ENCODE data around the gene PACSIN1.

Gene PACSIN1

GRCh38 chr6:34563513-34563870 is 97.6 kb downstream of the PACSIN1 start:
- H4K8ac ChIP-seq (ENCODE audit: low read depth, low read length): no peak overlapping the region
- no peaks in the 10 kb centered on the region for H3K36me3 ChIP-seq (ENCODE audit: control insufficient read depth in 1 of 2, insufficient read depth in 2 of 2, low read length in 2 of 2)
- no peak overlapping the region for H3K4ac ChIP-seq (ENCODE audit: low read depth, low read length)
- H3K4me1 ChIP-seq (ENCODE audit: control insufficient read depth in 1 of 2, insufficient read depth in 2 of 2, low read length in 2 of 2): peaks cover 0 to 4% of the 10 kb centered on the region in 2 experiments
- H4K91ac ChIP-seq (ENCODE audit: low read depth, low read length): no peak overlapping the region
- no peak overlapping the region for H2BK120ac ChIP-seq (ENCODE audit: insufficient read depth, low read length, poor library complexity)
- WGBS (ENCODE audit: extremely low coverage, insufficient coverage, insufficient read length): no CpG with 5 or more reads among the region's 7 CpGs
- no peak overlapping the region for H3K27ac ChIP-seq (ENCODE audit: low read depth, low read length)
- no peak overlapping the region for H3K23ac ChIP-seq (ENCODE audit: low read length)
- no peak overlapping the region for H3K14ac ChIP-seq (ENCODE audit: low read length)
- H2AK5ac ChIP-seq (ENCODE audit: low read length): no peak overlapping the region
- H3K4me2 ChIP-seq (ENCODE audit: low read length): no peak overlapping the region
- H3K9ac ChIP-seq (ENCODE audit: low read length): no peak overlapping the region
- H2BK5ac ChIP-seq (ENCODE audit: low read depth, low read length, poor library complexity): no peak overlapping the region
- no peaks in the 10 kb centered on the region for H3K79me2 ChIP-seq (ENCODE audit: control insufficient read depth, insufficient read depth, low read length, poor library complexity)
- H3K9me3 ChIP-seq (ENCODE audit: insufficient read depth, low read depth, low read length): peaks cover 2% of the 10 kb centered on the region
- DNase-seq: no peak
- H3K79me1 ChIP-seq (ENCODE audit: low read length): peaks cover 2% of the 10 kb centered on the region
- no peak overlapping the region for H4K12ac ChIP-seq (ENCODE audit: low read depth, low read length)
- no peak overlapping the region for H3K18ac ChIP-seq (ENCODE audit: low read length)
- no peak overlapping the region for H2BK12ac ChIP-seq (ENCODE audit: low read length)
- H3K4me3 ChIP-seq (ENCODE audit: low read depth, low read length): no peak overlapping the region
- H3K27me3 ChIP-seq (ENCODE audit: insufficient read depth, low read length): no peaks in the 10 kb centered on the region
- no peak overlapping the region for H2AFZ ChIP-seq (ENCODE audit: insufficient read depth, low read length, poor library complexity)

GRCh38 chr6:34564181-34564580 is 98.3 kb downstream of the PACSIN1 start:
- peaks cover 2% of the 10 kb centered on the region for H3K79me1 ChIP-seq (ENCODE audit: low read length)
- H3K4me3 ChIP-seq (ENCODE audit: low read depth, low read length): no peak overlapping the region
- no peak for DNase-seq

GRCh38 chr6:34565722-34566137 is 99.9 kb downstream of the PACSIN1 start:
- Histone ChIP-seq H3K79me1 (ENCODE audit: low read length) (peaks cover 2% of the 10 kb centered on the region), H3K14ac (ENCODE audit: low read length) (no peak overlapping the region), H3K27ac (ENCODE audit: low read depth, low read length) (no peak overlapping the region), H3K27me3 (ENCODE audit: insufficient read depth, low read length) (no peaks in the 10 kb centered on the region), H2BK12ac (ENCODE audit: low read length) (no peak overlapping the region), H3K4me3 (ENCODE audit: low read depth, low read length) (no peak overlapping the region), H3K36me3 (ENCODE audit: control insufficient read depth in 1 of 2, insufficient read depth in 2 of 2, low read length in 2 of 2) (no peaks in the 10 kb centered on the region), H2BK5ac (ENCODE audit: low read depth, low read length, poor library complexity) (no peak overlapping the region), H3K4me1 (ENCODE audit: control insufficient read depth in 1 of 2, insufficient read depth in 2 of 2, low read length in 2 of 2) (peaks cover 0 to 4% of the 10 kb centered on the region in 2 experiments), H2BK120ac (ENCODE audit: insufficient read depth, low read length, poor library complexity) (no peak overlapping the region), H3K9me3 (ENCODE audit: insufficient read depth, low read depth, low read length) (peaks cover 2% of the 10 kb centered on the region), H3K4me2 (ENCODE audit: low read length) (no peak overlapping the region), H2AK5ac (ENCODE audit: low read length) (no peak overlapping the region), H4K91ac (ENCODE audit: low read depth, low read length) (no peak overlapping the region), H4K12ac (ENCODE audit: low read depth, low read length) (no peak overlapping the region), H4K8ac (ENCODE audit: low read depth, low read length) (no peak overlapping the region), H2AFZ (ENCODE audit: insufficient read depth, low read length, poor library complexity) (no peak overlapping the region), H3K79me2 (ENCODE audit: control insufficient read depth, insufficient read depth, low read length, poor library complexity) (no peaks in the 10 kb centered on the region), H3K23ac (ENCODE audit: low read length) (no peak overlapping the region), H3K18ac (ENCODE audit: low read length) (no peak overlapping the region), H3K9ac (ENCODE audit: low read length) (no peak overlapping the region), H3K4ac (ENCODE audit: low read depth, low read length) (no peak overlapping the region)
- WGBS (ENCODE audit: extremely low coverage, insufficient coverage, insufficient read length): no CpG with 5 or more reads among the region's 5 CpGs
- no peak for DNase-seq

More at GRCh38 chr6:34564181-34564580, 98.3 kb downstream of the PACSIN1 start:
- Histone ChIP-seq H3K4ac (ENCODE audit: low read depth, low read length) (no peak overlapping the region), H3K18ac (ENCODE audit: low read length) (no peak overlapping the region), H3K9ac (ENCODE audit: low read length) (no peak overlapping the region), H3K27me3 (ENCODE audit: insufficient read depth, low read length) (no peaks in the 10 kb centered on the region), H4K12ac (ENCODE audit: low read depth, low read length) (no peak overlapping the region), H3K9me3 (ENCODE audit: insufficient read depth, low read depth, low read length) (peaks cover 2% of the 10 kb centered on the region), H2AK5ac (ENCODE audit: low read length) (no peak overlapping the region), H3K4me1 (ENCODE audit: control insufficient read depth in 1 of 2, insufficient read depth in 2 of 2, low read length in 2 of 2) (peaks cover 0 to 4% of the 10 kb centered on the region in 2 experiments), H2AFZ (ENCODE audit: insufficient read depth, low read length, poor library complexity) (no peak overlapping the region), H2BK5ac (ENCODE audit: low read depth, low read length, poor library complexity) (no peak overlapping the region), H3K27ac (ENCODE audit: low read depth, low read length) (no peak overlapping the region), H3K23ac (ENCODE audit: low read length) (no peak overlapping the region), H3K79me2 (ENCODE audit: control insufficient read depth, insufficient read depth, low read length, poor library complexity) (no peaks in the 10 kb centered on the region), H2BK120ac (ENCODE audit: insufficient read depth, low read length, poor library complexity) (no peak overlapping the region), H3K4me2 (ENCODE audit: low read length) (no peak overlapping the region), H4K91ac (ENCODE audit: low read depth, low read length) (no peak overlapping the region), H2BK12ac (ENCODE audit: low read length) (no peak overlapping the region), H3K36me3 (ENCODE audit: control insufficient read depth in 1 of 2, insufficient read depth in 2 of 2, low read length in 2 of 2) (no peaks in the 10 kb centered on the region), H4K8ac (ENCODE audit: low read depth, low read length) (no peak overlapping the region), H3K14ac (ENCODE audit: low read length) (no peak overlapping the region)
- no CpG with 5 or more reads among the region's 5 CpGs for WGBS (ENCODE audit: extremely low coverage, insufficient coverage, insufficient read length)

GRCh38 chr6:34566830-34567546 is 101.1 kb downstream of the PACSIN1 start:
- Histone ChIP-seq H4K91ac (ENCODE audit: low read depth, low read length) (peak overlapping the region; percentile 37), H3K18ac (ENCODE audit: low read length) (no peak overlapping the region), H3K4me2 (ENCODE audit: low read length) (no peak overlapping the region), H4K12ac (ENCODE audit: low read depth, low read length) (no peak overlapping the region), H3K36me3 (ENCODE audit: control insufficient read depth in 1 of 2, insufficient read depth in 2 of 2, low read length in 2 of 2) (no peaks in the 10 kb centered on the region), H2BK120ac (ENCODE audit: insufficient read depth, low read length, poor library complexity) (no peak overlapping the region), H3K9me3 (ENCODE audit: insufficient read depth, low read depth, low read length) (peaks cover 2% of the 10 kb centered on the region), H3K4me1 (ENCODE audit: control insufficient read depth in 1 of 2, insufficient read depth in 2 of 2, low read length in 2 of 2) (peaks cover 0 to 4% of the 10 kb centered on the region in 2 experiments), H2BK12ac (ENCODE audit: low read length) (no peak overlapping the region), H2BK5ac (ENCODE audit: low read depth, low read length, poor library complexity) (no peak overlapping the region), H3K79me1 (ENCODE audit: low read length) (peaks cover 2% of the 10 kb centered on the region), H3K79me2 (ENCODE audit: control insufficient read depth, insufficient read depth, low read length, poor library complexity) (no peaks in the 10 kb centered on the region), H3K23ac (ENCODE audit: low read length) (no peak overlapping the region), H2AFZ (ENCODE audit: insufficient read depth, low read length, poor library complexity) (no peak overlapping the region), H3K27me3 (ENCODE audit: insufficient read depth, low read length) (no peaks in the 10 kb centered on the region), H3K14ac (ENCODE audit: low read length) (no peak overlapping the region), H3K9ac (ENCODE audit: low read length) (no peak overlapping the region), H3K27ac (ENCODE audit: low read depth, low read length) (no peak overlapping the region), H4K8ac (ENCODE audit: low read depth, low read length) (no peak overlapping the region), H2AK5ac (ENCODE audit: low read length) (no peak overlapping the region), H3K4me3 (ENCODE audit: low read depth, low read length) (no peak overlapping the region), H3K4ac (ENCODE audit: low read depth, low read length) (no peak overlapping the region)
- DNase-seq: no peak
- WGBS (ENCODE audit: extremely low coverage, insufficient coverage, insufficient read length): no CpG with 5 or more reads among the region's 14 CpGs

Data from trophoblast cell (in vitro differentiated cells and primary cell).